Measurements from ENCODE around the gene NAIF1. TPM values are rescaled to one million over a fixed set of nuclear protein-coding genes. Genes with fewer than 3 reads are reported as not detected.

Gene NAIF1
- total and polyA plus RNA-seq, 2 donors (not counting 3 experiments of a cell fraction or from before 2014, with no cell fraction given) = 8.2 to 10.1 TPM

Other genes starting within 250 kb of the NAIF1 start
- gene ENG, start 212.7 kb downstream of the NAIF1 start, total RNA-seq = 688 and 728 TPM in 2 replicates
- 338 and 355 TPM in 2 replicates for gene ENG, start 212.7 kb downstream of the NAIF1 start, polyA plus RNA-seq
- 113 and 115 TPM in 2 replicates for gene AK1, start 189.6 kb downstream of the NAIF1 start, total RNA-seq
- gene AK1, start 189.6 kb downstream of the NAIF1 start, polyA plus RNA-seq = 148 and 157 TPM in 2 replicates
- gene ST6GALNAC6, start 167.7 kb downstream of the NAIF1 start, total RNA-seq = 43.0 and 43.5 TPM in 2 replicates
- 78.9 and 93.6 TPM in 2 replicates for gene ST6GALNAC6, start 167.7 kb downstream of the NAIF1 start, polyA plus RNA-seq
- 38.1 and 45.9 TPM in 2 replicates for gene ST6GALNAC4, start 150.3 kb downstream of the NAIF1 start, total RNA-seq
- gene ST6GALNAC4, start 150.3 kb downstream of the NAIF1 start, polyA plus RNA-seq = 85.3 and 108 TPM in 2 replicates
- gene PIP5KL1, start 136.5 kb downstream of the NAIF1 start, total RNA-seq = 2.9 and 3.8 TPM in 2 replicates
- gene PIP5KL1, start 136.5 kb downstream of the NAIF1 start, polyA plus RNA-seq = 1.5 and 2.3 TPM in 2 replicates
- 41.9 and 47.9 TPM in 2 replicates for gene DPM2, start 129.5 kb downstream of the NAIF1 start, total RNA-seq
- gene DPM2, start 129.5 kb downstream of the NAIF1 start, polyA plus RNA-seq = 63.9 and 85.0 TPM in 2 replicates
- 16.4 and 19.0 TPM in 2 replicates for gene EEIG1, start 86.3 kb downstream of the NAIF1 start, total RNA-seq
- gene EEIG1, start 86.3 kb downstream of the NAIF1 start, polyA plus RNA-seq = 8.4 and 13.5 TPM in 2 replicates
- 20.1 and 20.2 TPM in 2 replicates for gene SLC25A25, start 912 bp upstream of the NAIF1 start, total RNA-seq
- 14.2 and 18.1 TPM in 2 replicates for gene SLC25A25, start 912 bp upstream of the NAIF1 start, polyA plus RNA-seq
- gene PTGES2, start 60.4 kb upstream of the NAIF1 start, total RNA-seq = 64.2 and 69.6 TPM in 2 replicates
- 69.8 and 69.9 TPM in 2 replicates for gene PTGES2, start 60.4 kb upstream of the NAIF1 start, polyA plus RNA-seq
- gene LCN2, start 82.1 kb upstream of the NAIF1 start, total RNA-seq = not detected in 2 replicates
- not detected in 2 replicates for gene LCN2, start 82.1 kb upstream of the NAIF1 start, polyA plus RNA-seq
- 51.0 and 53.2 TPM in 2 replicates for gene BBLN, start 92.9 kb upstream of the NAIF1 start, total RNA-seq
- 124 and 206 TPM in 2 replicates for gene BBLN, start 92.9 kb upstream of the NAIF1 start, polyA plus RNA-seq
- 143 and 150 TPM in 2 replicates for gene CIZ1, start 124.3 kb upstream of the NAIF1 start, total RNA-seq
- gene CIZ1, start 124.3 kb upstream of the NAIF1 start, polyA plus RNA-seq = 88.3 and 97.2 TPM in 2 replicates
- gene DNM1, start 136.1 kb upstream of the NAIF1 start, total RNA-seq = 2.9 and 7.9 TPM in 2 replicates
- gene DNM1, start 136.1 kb upstream of the NAIF1 start, polyA plus RNA-seq = 0.59 TPM in 2 replicates
- 107 and 114 TPM in 2 replicates for gene GOLGA2, start 208.7 kb upstream of the NAIF1 start, total RNA-seq
- gene GOLGA2, start 208.7 kb upstream of the NAIF1 start, polyA plus RNA-seq = 42.3 and 52.3 TPM in 2 replicates
- 21.2 and 25.2 TPM in 2 replicates for gene SWI5, start 209.0 kb upstream of the NAIF1 start, total RNA-seq
- gene SWI5, start 209.0 kb upstream of the NAIF1 start, polyA plus RNA-seq = 58.0 and 62.0 TPM in 2 replicates

All from endothelial cell of umbilical vein (primary cell).